GM18505 (cell line): ENCODE measurements around the gene RCAN2.
"Not testable (repeated sequence)": the region's sequence is repeated elsewhere in the genome, so short reads cannot be mapped to it uniquely, and the experiment has no call there.

Experiments
- ATAC-seq: cut with Tn5 transposase; IDR thresholded peaks from one replicate; pipeline ENCODE4 v1.9.1; 2021; ENCODE audit not compliant: unreplicated experiment
- POLR2A ChIP-seq: IDR thresholded peaks from 4 replicates; pipeline ENCODE4 v1.6.1; 2011; ENCODE audit warnings: borderline replicate concordance; ENCODE audit not compliant: insufficient read depth, insufficient read length; ENCODE audit errors: extremely low read depth

RCAN2 gene

GRCh38 chr6:46340246-46340645, 151.0 kb downstream of the RCAN2 start:
- ATAC-seq = no peak
- no peak for TF ChIP-seq POLR2A

- TF ChIP-seq POLR2A = no peak
- ATAC-seq = no peak
These were observed 153.1 kb downstream of the RCAN2 start for GRCh38 chr6:46338131-46338530.

GRCh38 chr6:46334442-46334841, 156.8 kb downstream of the RCAN2 start:
- no peak for TF ChIP-seq POLR2A
- ATAC-seq = no peak

GRCh38 chr6:46333481-46333880, 157.8 kb downstream of the RCAN2 start:
- no peak for TF ChIP-seq POLR2A

GRCh38 chr6:46332448-46332847, 158.8 kb downstream of the RCAN2 start:
- ATAC-seq = not testable (repeated sequence)

More at GRCh38 chr6:46333481-46333880, 157.8 kb downstream of the RCAN2 start:
- no peak for ATAC-seq

- TF ChIP-seq POLR2A = no peak
- ATAC-seq = no peak
These were observed 159.8 kb downstream of the RCAN2 start for GRCh38 chr6:46331461-46331860.

GRCh38 chr6:46329568-46329967, 161.7 kb downstream of the RCAN2 start:
- TF ChIP-seq POLR2A = no peak
- no peak for ATAC-seq

GRCh38 chr6:46327779-46328178, 163.5 kb downstream of the RCAN2 start:
- ATAC-seq = no peak
- no peak for TF ChIP-seq POLR2A

- ATAC-seq = no peak
- no peak for TF ChIP-seq POLR2A
These were observed 165.4 kb downstream of the RCAN2 start for GRCh38 chr6:46325561-46326530.

GRCh38 chr6:46324706-46325105, 166.5 kb downstream of the RCAN2 start:
- no peak for ATAC-seq
- no peak for TF ChIP-seq POLR2A

- TF ChIP-seq POLR2A = no peak
- no peak for ATAC-seq
These were observed 167.2 kb downstream of the RCAN2 start for GRCh38 chr6:46323966-46324622.

- ATAC-seq = no peak
- no peak for TF ChIP-seq POLR2A
These were observed 167.8 kb downstream of the RCAN2 start for GRCh38 chr6:46323312-46323965.

- no peak for ATAC-seq
- no peak for TF ChIP-seq POLR2A
These were observed 170.7 kb downstream of the RCAN2 start for GRCh38 chr6:46320505-46320904.

- ATAC-seq = no peak
- no peak for TF ChIP-seq POLR2A
These were observed 175.7 kb downstream of the RCAN2 start for GRCh38 chr6:46315589-46315988.

GRCh38 chr6:46312654-46313053, 178.6 kb downstream of the RCAN2 start:
- no peak for TF ChIP-seq POLR2A
- ATAC-seq = no peak
